Left hindlimb (tissue), 1 donor: ENCODE measurements around the gene NLGN3.
"Not testable (repeated sequence)": the region's sequence is repeated elsewhere in the genome, so short reads cannot be mapped to it uniquely, and the experiment has no call there.

Experiments used
- DNase-seq: peaks from one replicate; pipeline ENCODE4 v3.0.0-alpha.2; 2018

NLGN3 gene

GRCh38 chrX:71173440-71173839, 28.8 kb downstream of the NLGN3 start:
- no peak for DNase-seq

- DNase-seq, result no peak
Observed at GRCh38 chrX:71174795-71175194, 30.2 kb downstream of the NLGN3 start.

GRCh38 chrX:71175531-71175930, 30.9 kb downstream of the NLGN3 start:
- no peak for DNase-seq

- no peak for DNase-seq
Observed at GRCh38 chrX:71177327-71177726, 32.7 kb downstream of the NLGN3 start.

GRCh38 chrX:71178908-71179307, 34.3 kb downstream of the NLGN3 start:
- DNase-seq, result peak; percentile 53

- DNase-seq, result not testable (repeated sequence)
Observed at GRCh38 chrX:71180579-71181265, 36.1 kb downstream of the NLGN3 start.

GRCh38 chrX:71181558-71181909, 36.9 kb downstream of the NLGN3 start:
- DNase-seq, result peak; percentile 35

- DNase-seq, result peak; percentile 91
Observed at GRCh38 chrX:71181910-71182799, 37.5 kb downstream of the NLGN3 start.

- no peak for DNase-seq
Observed at GRCh38 chrX:71182871-71183270, 38.2 kb downstream of the NLGN3 start.

- DNase-seq, result peak; percentile 31
Observed at GRCh38 chrX:71183341-71183740, 38.7 kb downstream of the NLGN3 start.

- DNase-seq, result no peak
Observed at GRCh38 chrX:71184092-71184491, 39.5 kb downstream of the NLGN3 start.

GRCh38 chrX:71184803-71185495, 40.3 kb downstream of the NLGN3 start:
- no peak for DNase-seq

- DNase-seq, result no peak
Observed at GRCh38 chrX:71191248-71191647, 46.6 kb downstream of the NLGN3 start.

GRCh38 chrX:71195964-71196649, 51.5 kb downstream of the NLGN3 start:
- DNase-seq, result no peak

GRCh38 chrX:71198066-71198465, 53.4 kb downstream of the NLGN3 start:
- no peak for DNase-seq

GRCh38 chrX:71199252-71200008, 54.8 kb downstream of the NLGN3 start:
- no peak for DNase-seq

- DNase-seq, result no peak
Observed at GRCh38 chrX:71210816-71211215, 66.2 kb downstream of the NLGN3 start.

GRCh38 chrX:71212536-71212935, 67.9 kb downstream of the NLGN3 start:
- DNase-seq, result no peak

- no peak for DNase-seq
Observed at GRCh38 chrX:71214152-71214551, 69.5 kb downstream of the NLGN3 start.

GRCh38 chrX:71214604-71215337, 70.1 kb downstream of the NLGN3 start:
- DNase-seq, result no peak

GRCh38 chrX:71215338-71215912, 70.8 kb downstream of the NLGN3 start:
- DNase-seq, result no peak
